ENCODE measurements around the gene LCOR.

DNA sequence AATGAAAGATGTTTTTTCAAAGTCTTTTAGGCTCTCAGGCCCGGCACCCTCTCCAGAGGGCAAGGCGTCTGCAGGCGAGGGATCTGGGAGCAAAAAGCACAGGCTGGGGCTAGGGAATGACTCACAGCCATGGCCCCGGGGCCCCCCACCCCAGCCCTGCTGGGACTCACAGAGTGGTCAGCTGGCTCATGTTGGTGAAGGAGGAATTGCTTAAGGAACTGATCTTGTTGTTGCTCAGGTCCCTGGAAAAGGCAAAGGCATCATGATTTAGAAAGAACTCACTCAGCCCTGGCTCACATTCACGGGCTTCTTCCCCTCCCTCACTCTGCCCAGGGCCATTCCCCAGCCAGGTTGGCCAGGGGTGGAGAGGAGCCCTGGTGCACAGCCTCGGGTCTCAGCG, 202.2 kb downstream of the LCOR start:
- no peak for TF ChIP-seq POLR2A (IDR thresholded peaks at IDR 0.05)
- TF ChIP-seq, protein P1, sequence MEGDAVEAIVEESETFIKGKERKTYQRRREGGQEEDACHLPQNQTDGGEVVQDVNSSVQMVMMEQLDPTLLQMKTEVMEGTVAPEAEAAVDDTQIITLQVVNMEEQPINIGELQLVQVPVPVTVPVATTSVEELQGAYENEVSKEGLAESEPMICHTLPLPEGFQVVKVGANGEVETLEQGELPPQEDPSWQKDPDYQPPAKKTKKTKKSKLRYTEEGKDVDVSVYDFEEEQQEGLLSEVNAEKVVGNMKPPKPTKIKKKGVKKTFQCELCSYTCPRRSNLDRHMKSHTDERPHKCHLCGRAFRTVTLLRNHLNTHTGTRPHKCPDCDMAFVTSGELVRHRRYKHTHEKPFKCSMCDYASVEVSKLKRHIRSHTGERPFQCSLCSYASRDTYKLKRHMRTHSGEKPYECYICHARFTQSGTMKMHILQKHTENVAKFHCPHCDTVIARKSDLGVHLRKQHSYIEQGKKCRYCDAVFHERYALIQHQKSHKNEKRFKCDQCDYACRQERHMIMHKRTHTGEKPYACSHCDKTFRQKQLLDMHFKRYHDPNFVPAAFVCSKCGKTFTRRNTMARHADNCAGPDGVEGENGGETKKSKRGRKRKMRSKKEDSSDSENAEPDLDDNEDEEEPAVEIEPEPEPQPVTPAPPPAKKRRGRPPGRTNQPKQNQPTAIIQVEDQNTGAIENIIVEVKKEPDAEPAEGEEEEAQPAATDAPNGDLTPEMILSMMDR (IDR thresholded peaks at IDR 0.05), result no peak

Measured in heart left ventricle (tissue), 13 donors.